PC-3 (cell line): ENCODE measurements around the gene RASGRP1. TPM values are rescaled to one million over a fixed set of nuclear protein-coding genes. Genes with fewer than 3 reads are reported as not detected.

Experiments
- ATAC-seq: fragments of 200-7000 bp; cut with Tn5 transposase; 2 replicates; pipeline ENCODE4 v1.9.1; 2020; ENCODE audit warnings: mild to moderate bottlenecking, moderate library complexity
- BruUV-seq: library from RNA; stranded (reverse); fragments of 400-500 nt; replicated peaks from 2 replicates; lab custom pipeline; 2021; lab: Mats Ljungman, UMichigan
- CTCF ChIA-PET: fragments of 300-600 bp; sonication (Branson Sonifier 250); formaldehyde crosslinking; loops from one replicate; lab custom pipeline; 2022; ENCODE audit warnings: antibody characterized with exemption; lab: Charles Lee
- POLR2A ChIA-PET: fragments of 300-600 bp; sonication (Branson Sonifier 250); formaldehyde crosslinking; loops from one replicate; lab custom pipeline; 2022; ENCODE audit warnings: antibody characterized with exemption; ENCODE audit not compliant: unreplicated experiment; lab: Charles Lee
- DNase-seq: peaks from one replicate; pipeline ENCODE4 v3.0.0-alpha.2; 2015
- H2AFZ ChIP-seq: fragments of 300-600 bp; sonication (generic); 2 replicates; pipeline ENCODE4 v1.6.0; 2016; ENCODE audit warnings: antibody characterized with exemption, low read length
- H3F3A ChIP-seq: fragments of 300-600 bp; sonication (generic); one replicate; pipeline ENCODE4 v1.6.0; 2017; ENCODE audit warnings: antibody characterized with exemption, low read length, control low read depth, mild to moderate bottlenecking; ENCODE audit not compliant: unreplicated experiment
- H3K27ac ChIP-seq: fragments of 300-600 bp; sonication (generic); 2 replicates; pipeline ENCODE4 v1.5.1; 2016; ENCODE audit warnings: mild to moderate bottlenecking, low read length
- H3K27me3 ChIP-seq: fragments of 300-600 bp; sonication (generic); 2 replicates; pipeline ENCODE4 v1.6.1; 2016; ENCODE audit warnings: low read length, mixed read lengths
- H3K36me3 ChIP-seq: fragments of 300-600 bp; sonication (generic); 2 replicates; pipeline ENCODE4 v1.6.1; 2016; ENCODE audit warnings: low read depth, mixed run types, low read length, mixed read lengths
- H3K4me1 ChIP-seq: fragments of 300-600 bp; sonication (generic); 2 replicates; pipeline ENCODE4 v1.5.1; 2016; ENCODE audit warnings: low read length; ENCODE audit not compliant: insufficient read depth
- H3K4me2 ChIP-seq: fragments of 300-600 bp; sonication (generic); 2 replicates; pipeline ENCODE4 v1.6.0; 2016; ENCODE audit warnings: low read length
- H3K4me3 ChIP-seq: fragments of 300-600 bp; sonication (generic); 2 replicates; pipeline ENCODE4 v1.5.1; 2016; ENCODE audit warnings: mild to moderate bottlenecking, low read length, mixed read lengths
- H3K79me2 ChIP-seq: fragments of 300-600 bp; sonication (generic); 2 replicates; pipeline ENCODE4 v1.6.1; 2017; ENCODE audit warnings: low read length, mixed read lengths
- H3K9ac ChIP-seq: fragments of 300-600 bp; sonication (generic); 2 replicates; pipeline ENCODE4 v1.6.0; 2016; ENCODE audit warnings: mild to moderate bottlenecking, low read length
- H3K9me2 ChIP-seq: fragments of 300-600 bp; sonication (generic); replicated peaks from 2 replicates; pipeline ENCODE4 v1.6.1; 2016; ENCODE audit warnings: mixed run types, low read length, mixed read lengths
- H3K9me3 ChIP-seq: fragments of 300-600 bp; sonication (generic); 2 replicates; pipeline ENCODE4 v1.6.1; 2016; ENCODE audit warnings: low read length, mixed read lengths
- H4K20me1 ChIP-seq: fragments of 300-600 bp; sonication (generic); 2 replicates; pipeline ENCODE4 v1.6.1; 2016; ENCODE audit warnings: low read length, mixed read lengths
- EZH2 ChIP-seq: fragments of 300-600 bp; sonication (generic); IDR thresholded peaks from one replicate; pipeline ENCODE4 v1.6.1; 2017; ENCODE audit warnings: antibody characterized with exemption, mild to moderate bottlenecking, low read length; ENCODE audit not compliant: unreplicated experiment
- EZH2phosphoT487 ChIP-seq: fragments of 300-600 bp; sonication (generic); IDR thresholded peaks from 2 replicates; pipeline ENCODE4 v1.6.1; 2018; ENCODE audit warnings: mild to moderate bottlenecking, antibody characterized with exemption, low read length, borderline replicate concordance
- intact Hi-C: fragments of 100-400 bp; cut with micrococcal nuclease; formaldehyde crosslinking; loops from 2 replicates; pipeline ENCODE4 v1.9.0; 2023
- total RNA-seq: library from RNA; depleted of rRNA; stranded (reverse); fragments of >200 nt; gene quantifications from 2 replicates; pipeline ENCODE4 v1.2.3, GENCODE V29; 2014
- TF ChIP-seq, protein P1 (sequence below): fragments of 300-600 bp; sonication (generic); conservative IDR thresholded peaks from 2 replicates; pipeline ENCODE4 v1.5.1; 2017; ENCODE audit warnings: antibody characterized with exemption, low read depth, mild to moderate bottlenecking, low read length

Gene RASGRP1
- total RNA-seq, 1 experiment from 2014 or later = not detected

DNA sequence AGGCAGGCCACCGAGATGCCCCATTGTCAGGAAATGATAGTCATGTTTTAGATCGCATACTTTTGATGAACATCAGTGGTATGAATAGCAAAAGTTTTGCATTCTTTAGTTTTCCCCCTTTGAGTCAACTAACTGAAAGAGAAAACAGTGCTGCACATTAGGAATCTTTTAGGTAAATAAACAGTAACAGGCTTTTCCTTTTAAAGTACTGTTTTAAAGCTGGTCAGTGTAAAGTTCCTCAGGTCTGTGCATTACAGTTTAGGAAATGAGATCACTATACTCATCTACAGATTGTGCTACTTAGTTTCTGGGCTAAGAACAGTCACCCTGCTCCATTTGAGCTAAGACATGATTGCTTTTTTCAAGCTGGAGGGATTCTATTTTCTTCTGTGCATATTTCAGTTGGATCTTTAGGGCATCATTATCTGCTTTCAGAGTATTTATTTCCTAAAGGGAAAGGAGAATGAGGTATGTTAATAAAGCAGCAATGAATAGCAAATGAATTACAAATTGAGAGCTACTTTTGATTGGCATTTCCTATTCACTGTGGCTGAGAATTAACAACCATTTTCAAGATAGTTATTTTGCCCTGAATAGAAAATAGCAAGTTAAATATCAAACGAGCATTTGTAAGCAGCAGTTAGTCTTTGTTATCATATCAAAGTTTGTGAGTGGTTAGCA is 74.2 kb downstream of the RASGRP1 start:
- Histone ChIP-seq H3K4me1 (no peaks in the 10 kb centered on the region), H3K36me3 (peaks cover 4% of the 10 kb centered on the region; the same call in 1 of the 2 replicates), H3K27ac (no peak overlapping the region), H3K4me3 (no peak overlapping the region), H3K9ac (no peak overlapping the region), H3K9me3 (no peaks in the 10 kb centered on the region), H3K4me2 (no peak overlapping the region), H3K79me2 (no peaks in the 10 kb centered on the region), H3K9me2 (no peaks in the 10 kb centered on the region), H2AFZ (no peak overlapping the region), H3F3A (no peaks in the 10 kb centered on the region), H3K27me3 (no peaks in the 10 kb centered on the region), H4K20me1 (no peaks in the 10 kb centered on the region)
- BruUV-seq = no TSS peak
- ChIA-PET POLR2A (interaction anchor here (0.6 kb wide), 1 partner anchor 570 kb away, joined by 10 read pairs; no protein-coding TSS in a partner anchor), CTCF (no interaction called here)
- DNase-seq (no peak), ATAC-seq (no peak)
- TF ChIP-seq, protein P1, sequence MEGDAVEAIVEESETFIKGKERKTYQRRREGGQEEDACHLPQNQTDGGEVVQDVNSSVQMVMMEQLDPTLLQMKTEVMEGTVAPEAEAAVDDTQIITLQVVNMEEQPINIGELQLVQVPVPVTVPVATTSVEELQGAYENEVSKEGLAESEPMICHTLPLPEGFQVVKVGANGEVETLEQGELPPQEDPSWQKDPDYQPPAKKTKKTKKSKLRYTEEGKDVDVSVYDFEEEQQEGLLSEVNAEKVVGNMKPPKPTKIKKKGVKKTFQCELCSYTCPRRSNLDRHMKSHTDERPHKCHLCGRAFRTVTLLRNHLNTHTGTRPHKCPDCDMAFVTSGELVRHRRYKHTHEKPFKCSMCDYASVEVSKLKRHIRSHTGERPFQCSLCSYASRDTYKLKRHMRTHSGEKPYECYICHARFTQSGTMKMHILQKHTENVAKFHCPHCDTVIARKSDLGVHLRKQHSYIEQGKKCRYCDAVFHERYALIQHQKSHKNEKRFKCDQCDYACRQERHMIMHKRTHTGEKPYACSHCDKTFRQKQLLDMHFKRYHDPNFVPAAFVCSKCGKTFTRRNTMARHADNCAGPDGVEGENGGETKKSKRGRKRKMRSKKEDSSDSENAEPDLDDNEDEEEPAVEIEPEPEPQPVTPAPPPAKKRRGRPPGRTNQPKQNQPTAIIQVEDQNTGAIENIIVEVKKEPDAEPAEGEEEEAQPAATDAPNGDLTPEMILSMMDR = no peak
- TF ChIP-seq EZH2 (no peak), EZH2phosphoT487 (no peak)
- intact Hi-C loops = no loop called here

DNA sequence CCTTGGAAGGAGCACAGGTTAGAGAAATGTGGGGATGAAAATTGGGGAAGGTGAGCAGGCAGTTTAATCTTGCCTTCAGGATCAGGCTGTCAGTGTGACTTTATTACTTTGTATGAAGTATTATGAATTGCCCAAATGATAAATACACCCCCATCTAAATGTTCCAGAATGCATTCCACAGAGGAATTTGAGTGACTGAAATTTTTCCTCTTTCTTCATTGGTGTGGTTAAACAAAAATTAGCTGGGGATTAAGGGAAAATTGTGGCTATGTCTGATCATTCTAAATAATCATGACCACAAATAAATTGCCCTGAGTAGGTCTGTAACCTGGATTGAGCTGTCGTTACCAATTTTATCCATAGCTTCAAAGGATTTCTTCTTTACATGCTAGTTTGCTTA is 77.2 kb downstream of the RASGRP1 start:
- Histone ChIP-seq H3K4me1 (no peaks in the 10 kb centered on the region), H3K9me3 (no peaks in the 10 kb centered on the region), H3K4me3 (no peak overlapping the region), H3K79me2 (no peaks in the 10 kb centered on the region), H3K27me3 (no peaks in the 10 kb centered on the region), H4K20me1 (no peaks in the 10 kb centered on the region), H3K36me3 (peaks cover 15% of the 10 kb centered on the region; the same call in 1 of the 2 replicates), H3K9ac (no peak overlapping the region), H3K27ac (no peak overlapping the region), H3F3A (no peaks in the 10 kb centered on the region), H2AFZ (no peak overlapping the region), H3K9me2 (no peaks in the 10 kb centered on the region), H3K4me2 (no peak overlapping the region)
- POLR2A ChIA-PET = no interaction called here
- CTCF ChIA-PET = no interaction called here
- DNase-seq (no peak), ATAC-seq (no peak)
- no TSS peak for BruUV-seq
- TF ChIP-seq, protein P1 = no peak
- no peak for TF ChIP-seq EZH2
- TF ChIP-seq EZH2phosphoT487 = no peak
- intact Hi-C loops = no loop called here

DNA sequence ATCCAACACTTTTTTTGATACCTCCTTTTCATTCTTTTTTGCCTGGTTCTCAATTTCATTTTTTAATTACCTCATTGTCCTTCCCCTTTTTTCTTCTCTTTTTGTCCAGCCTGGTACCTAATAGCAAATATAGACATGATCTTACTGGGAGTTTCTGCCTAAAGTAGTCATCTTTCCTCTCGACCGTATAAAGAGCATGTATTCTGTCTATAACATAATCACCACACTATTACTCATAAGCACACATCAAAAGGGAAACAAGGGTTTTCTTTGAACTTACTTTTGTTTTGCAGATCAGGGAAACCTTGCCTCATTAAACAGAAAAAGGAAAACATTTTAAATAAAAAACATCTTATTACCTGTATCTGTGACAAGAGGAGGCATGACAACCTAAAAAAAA is 77.7 kb downstream of the RASGRP1 start:
- H3K9ac ChIP-seq = no peak overlapping the region

More for the DNA sequence above, 77.7 kb downstream of the RASGRP1 start:
- intact Hi-C loops = no loop called here
- Histone ChIP-seq H3K36me3 (peaks cover 19% of the 10 kb centered on the region; the same call in 1 of the 2 replicates), H3K4me3 (no peak overlapping the region), H3K4me2 (no peak overlapping the region), H2AFZ (no peak overlapping the region), H3K4me1 (no peaks in the 10 kb centered on the region), H3F3A (no peaks in the 10 kb centered on the region), H3K27ac (no peak overlapping the region), H3K27me3 (no peaks in the 10 kb centered on the region), H3K79me2 (no peaks in the 10 kb centered on the region), H3K9me3 (no peaks in the 10 kb centered on the region), H3K9me2 (no peaks in the 10 kb centered on the region), H4K20me1 (no peaks in the 10 kb centered on the region)
- POLR2A ChIA-PET = no interaction called here
- BruUV-seq = no TSS peak
- no peak for DNase-seq
- CTCF ChIA-PET = no interaction called here
- TF ChIP-seq EZH2phosphoT487 (no peak), EZH2 (no peak)
- no peak for ATAC-seq
